Measurements from ENCODE around the gene APC.
"Not testable (repeated sequence)": the region's sequence is repeated elsewhere in the genome, so short reads cannot be mapped to it uniquely, and the experiment has no call there.

The APC gene

DNA sequence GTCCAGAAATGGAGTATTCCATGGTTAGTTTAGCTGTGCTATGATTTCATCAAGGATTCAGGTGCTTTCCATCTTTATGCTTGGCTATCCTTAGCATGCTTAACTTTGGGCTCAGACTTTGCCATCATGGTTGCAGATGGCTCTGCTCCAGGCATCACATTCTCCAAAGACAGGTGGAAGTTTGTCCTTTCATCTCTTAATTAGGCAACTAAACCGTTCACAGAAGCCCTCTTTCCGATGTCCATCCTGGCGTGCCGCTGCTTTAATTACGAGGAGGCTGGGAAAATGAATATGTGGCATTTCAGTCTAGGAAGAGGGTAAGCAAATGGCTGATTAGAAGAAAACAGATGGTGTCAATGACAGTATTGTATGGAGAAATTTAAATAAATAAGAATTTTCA is 24.5 kb upstream of the APC start:
- no peak for DNase-seq (ENCODE audit: low read depth in 1 of 2, low spot score in 1 of 2)

DNA sequence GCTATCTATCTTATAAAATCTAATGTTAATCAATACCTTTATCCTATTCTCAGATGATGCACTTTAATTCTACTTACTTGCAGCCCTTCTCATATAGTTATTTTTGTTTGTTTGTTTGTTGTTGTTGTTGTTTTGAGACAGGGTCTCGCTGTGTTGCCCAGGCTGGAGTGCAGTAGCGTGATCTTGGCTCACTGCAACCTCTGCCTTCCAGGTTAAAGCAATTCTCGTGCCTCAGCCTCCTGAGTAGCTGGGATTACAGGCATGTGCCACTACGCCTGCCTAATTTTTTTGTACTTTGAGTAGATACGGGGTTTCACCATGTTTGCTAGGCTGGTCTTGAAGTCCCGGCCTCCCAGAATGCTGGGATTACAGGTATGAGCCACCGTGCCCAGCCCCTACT is 20.8 kb upstream of the APC start:
- not testable (repeated sequence) for DNase-seq (ENCODE audit: low read depth in 1 of 2, low spot score in 1 of 2)

DNA sequence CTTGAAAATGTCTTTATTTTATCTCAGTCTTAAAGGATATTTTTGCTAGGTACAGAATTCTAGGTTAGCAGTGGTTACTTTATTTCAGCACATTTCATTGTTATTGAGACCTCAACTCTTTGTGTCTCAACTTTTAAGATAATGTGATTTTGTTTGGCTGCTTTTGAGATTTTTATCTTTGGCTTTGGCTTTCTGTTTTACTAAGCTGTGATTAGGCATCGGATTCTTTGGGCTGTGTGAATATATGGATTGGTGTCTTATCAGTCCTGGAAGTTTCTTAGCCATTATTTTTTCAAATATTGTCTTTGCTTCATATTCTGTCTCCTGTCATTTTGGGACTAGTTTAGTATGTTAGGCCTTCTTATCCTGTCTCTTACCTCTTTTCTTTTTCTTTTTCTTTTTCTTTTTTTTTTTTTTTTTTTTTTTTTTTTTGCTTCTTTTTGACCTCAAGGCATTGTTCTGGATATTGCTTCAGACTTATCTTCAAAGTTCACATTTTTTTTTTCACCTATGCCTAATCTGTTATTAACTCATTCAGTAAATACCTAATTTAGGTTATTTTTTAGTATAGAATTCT is 20.1 kb upstream of the APC start:
- DNase-seq (ENCODE audit: low read depth in 1 of 2, low spot score in 1 of 2) = no peak

DNA sequence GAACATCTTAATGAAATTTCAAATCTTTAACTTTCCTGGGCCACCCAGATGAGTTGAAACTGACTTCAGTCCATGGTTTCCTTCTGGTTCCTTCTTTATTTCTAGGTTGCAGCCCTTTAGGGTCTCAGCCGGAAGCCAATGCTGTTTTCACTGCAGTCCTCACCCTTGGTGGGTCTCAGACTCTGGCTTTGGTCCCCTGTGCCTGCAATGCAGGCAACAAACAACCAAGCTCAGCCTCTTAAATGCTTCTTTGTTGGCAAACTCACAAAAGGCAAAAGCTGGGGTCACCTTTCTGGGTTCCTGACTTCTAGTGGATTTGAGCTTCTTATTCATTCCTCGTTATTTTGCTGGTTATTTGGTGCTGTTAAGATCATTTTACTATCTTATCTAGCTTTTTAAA is 19.3 kb upstream of the APC start:
- no peak for DNase-seq (ENCODE audit: low read depth in 1 of 2, low spot score in 1 of 2)

DNA sequence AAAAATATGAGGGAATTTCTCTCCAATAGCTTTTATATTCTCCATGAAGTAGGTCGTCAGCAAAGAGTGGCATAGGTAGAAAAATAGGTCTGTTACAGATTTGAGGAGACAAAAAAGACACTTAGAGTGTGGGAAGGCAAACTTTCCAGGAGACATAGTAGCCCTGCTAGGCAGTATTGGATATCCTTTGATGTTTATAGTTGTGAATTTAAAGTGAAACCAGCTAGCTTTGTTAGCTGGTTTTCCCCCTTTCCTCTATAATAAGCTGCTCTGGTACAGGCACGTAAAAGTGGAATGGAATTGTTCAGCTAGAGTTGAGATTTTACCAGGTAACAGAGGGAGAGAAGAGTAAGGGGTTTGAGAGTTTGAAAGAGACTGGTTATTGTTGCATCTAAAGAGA is 17.1 kb upstream of the APC start:
- DNase-seq (ENCODE audit: low read depth in 1 of 2, low spot score in 1 of 2) = no peak

DNA sequence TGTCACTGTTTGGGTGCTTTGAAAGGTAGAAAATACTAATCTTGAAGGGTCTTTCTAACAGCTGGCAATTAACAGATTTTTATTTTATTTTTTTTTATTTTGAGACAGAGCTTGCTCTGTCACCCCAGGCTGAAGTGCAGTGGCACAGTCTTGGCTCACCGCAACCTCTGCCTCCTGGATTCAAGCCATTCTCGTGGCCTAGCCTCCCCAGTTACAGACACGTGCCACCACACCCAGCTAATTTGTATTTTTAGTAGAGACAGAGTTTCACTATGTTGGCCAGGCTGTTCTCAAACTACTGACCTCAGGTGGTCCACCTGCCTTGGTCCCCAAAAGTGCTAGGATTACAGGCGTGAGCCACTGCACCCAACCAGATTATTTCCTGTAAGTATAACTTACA is 12.8 kb upstream of the APC start:
- DNase-seq (ENCODE audit: low read depth in 1 of 2, low spot score in 1 of 2) = no peak

DNA sequence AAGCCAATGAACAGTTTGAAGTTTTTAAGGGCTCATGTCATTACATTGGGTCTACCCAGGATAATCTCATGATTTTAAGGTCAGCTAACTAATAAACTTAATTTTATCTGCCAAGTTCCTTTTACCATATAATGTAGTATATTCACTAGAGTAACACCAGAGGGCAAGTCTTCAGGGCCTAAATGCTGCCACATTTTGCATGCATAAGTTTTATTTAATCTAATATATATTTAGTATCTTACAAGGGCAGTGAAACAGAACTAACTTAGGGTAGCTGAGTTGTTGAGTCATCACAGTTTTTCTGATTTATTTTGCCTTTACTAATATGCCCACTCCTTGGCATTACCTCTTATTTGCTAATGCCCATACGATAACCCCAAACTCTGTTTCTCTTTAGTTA is 8.1 kb upstream of the APC start:
- DNase-seq (ENCODE audit: low read depth in 1 of 2, low spot score in 1 of 2) = no peak

DNA sequence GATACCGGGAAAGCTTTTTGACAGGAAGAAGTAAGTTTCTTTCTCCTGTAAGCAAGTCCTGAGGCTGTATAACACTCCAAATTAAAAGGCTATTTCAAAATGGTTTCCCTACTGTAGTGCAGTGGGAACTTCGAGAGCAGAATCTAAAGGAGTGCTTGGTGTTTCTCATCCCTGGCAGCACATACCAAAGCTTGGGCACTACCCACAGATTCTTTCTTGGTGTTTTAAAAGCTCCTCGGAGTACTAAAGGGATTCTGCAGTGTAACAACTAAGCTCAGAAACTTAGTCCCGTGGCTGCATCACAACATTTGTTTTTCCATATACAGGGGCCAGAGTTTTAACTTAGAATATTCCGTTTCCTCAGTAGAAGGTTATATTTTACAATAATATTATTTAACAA is 5.6 kb upstream of the APC start:
- DNase-seq (ENCODE audit: low read depth in 1 of 2, low spot score in 1 of 2) = no peak

DNA sequence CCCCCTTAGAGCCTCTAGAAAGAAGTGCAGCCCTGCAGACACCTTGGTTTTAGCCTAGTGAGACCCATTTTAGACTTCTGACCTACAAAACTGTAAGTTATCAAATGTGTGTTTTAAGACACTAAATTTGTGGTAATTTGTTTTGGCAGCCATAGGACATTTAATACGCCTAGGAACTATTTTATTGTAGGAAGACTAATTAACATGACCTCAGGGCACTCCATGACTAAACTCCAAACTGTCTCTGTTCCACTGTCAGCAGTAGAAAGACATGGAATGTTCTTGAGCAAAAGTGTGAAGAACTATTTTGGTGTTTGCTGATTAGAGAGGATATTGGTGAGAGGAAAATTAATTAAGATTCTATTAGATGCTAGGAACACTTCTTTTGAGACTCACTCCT is 4.1 kb upstream of the APC start:
- DNase-seq (ENCODE audit: low read depth in 1 of 2, low spot score in 1 of 2) = no peak

DNA sequence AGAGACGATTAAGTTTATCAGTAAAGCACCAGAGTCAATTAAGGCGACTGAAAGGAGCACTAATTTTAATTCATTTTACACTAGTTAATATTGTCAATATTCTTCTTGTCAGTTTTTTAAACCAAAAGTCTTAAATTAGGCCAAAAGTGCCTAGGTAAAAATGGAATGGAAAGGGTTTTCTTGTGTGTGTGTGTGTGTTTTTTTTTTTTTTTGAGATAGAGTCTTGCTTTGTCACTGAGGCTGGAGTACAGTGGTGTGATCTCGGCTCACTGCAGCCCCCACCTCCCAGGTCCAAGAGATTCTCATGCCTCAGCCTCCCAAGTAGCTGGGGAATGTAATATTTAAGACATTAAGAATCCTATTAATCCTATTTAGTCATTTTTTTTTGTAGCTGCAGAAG is 3.1 kb upstream of the APC start:
- no peak for DNase-seq (ENCODE audit: low read depth in 1 of 2, low spot score in 1 of 2)

DNA sequence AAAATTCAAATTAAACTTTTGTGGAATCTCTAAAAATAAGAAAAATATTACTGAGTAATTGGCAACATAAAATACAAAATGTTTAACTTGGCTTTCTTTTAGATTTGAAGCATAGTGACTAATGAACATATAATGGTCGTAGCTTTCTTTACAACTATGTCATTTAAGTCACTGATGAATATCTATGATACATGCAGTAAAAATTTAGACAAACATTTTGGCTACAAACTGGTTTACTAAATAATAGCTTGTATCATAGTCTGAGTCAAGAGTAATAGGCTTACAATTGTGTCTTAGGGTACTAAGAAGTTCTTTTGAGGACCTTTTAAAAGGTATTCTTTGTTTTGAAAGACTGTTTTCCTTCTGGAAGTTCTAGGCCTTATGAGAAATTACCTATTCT is 2.0 kb upstream of the APC start:
- no peak for DNase-seq (ENCODE audit: low read depth in 1 of 2, low spot score in 1 of 2)

DNA sequence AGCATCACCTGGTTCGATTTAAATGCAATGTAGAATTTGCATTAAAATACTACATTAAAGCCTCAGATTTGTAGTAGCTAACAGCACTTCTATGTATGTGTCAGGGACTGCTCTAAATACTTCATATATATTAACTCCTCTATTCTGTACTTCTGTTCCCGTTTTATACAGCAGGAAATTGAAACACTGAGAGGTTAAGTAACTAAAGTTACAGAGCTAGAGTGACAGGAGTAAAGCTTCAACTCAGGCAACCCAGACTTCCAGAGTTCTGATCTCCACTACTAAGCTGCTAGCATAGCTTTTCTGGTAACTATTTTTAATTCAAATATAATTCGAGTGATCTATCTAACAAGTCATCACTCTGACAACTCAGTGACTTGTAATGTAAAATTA is 619 bp upstream of the APC start:
- no peak for DNase-seq (ENCODE audit: low read depth in 1 of 2, low spot score in 1 of 2)

DNA sequence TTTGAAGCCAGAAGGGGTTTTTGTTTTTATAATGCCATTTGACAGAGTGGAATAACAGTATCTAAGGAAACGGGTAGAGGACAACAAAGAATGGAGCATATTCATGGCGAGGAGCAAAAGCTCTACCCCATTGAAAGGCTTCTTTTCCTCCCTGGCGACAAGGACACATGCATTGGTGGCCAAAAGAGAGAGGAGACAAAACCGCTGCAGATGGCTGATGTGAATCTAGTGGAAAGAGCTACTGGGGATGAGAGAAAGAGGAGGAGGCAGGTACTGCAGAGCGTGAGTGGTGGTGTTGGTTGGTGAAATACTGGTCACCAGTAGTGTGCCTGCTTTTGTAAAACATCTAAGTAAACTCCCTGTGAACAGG is 491 bp downstream of the APC start:
- no peak for DNase-seq (ENCODE audit: low read depth in 1 of 2, low spot score in 1 of 2)

DNA sequence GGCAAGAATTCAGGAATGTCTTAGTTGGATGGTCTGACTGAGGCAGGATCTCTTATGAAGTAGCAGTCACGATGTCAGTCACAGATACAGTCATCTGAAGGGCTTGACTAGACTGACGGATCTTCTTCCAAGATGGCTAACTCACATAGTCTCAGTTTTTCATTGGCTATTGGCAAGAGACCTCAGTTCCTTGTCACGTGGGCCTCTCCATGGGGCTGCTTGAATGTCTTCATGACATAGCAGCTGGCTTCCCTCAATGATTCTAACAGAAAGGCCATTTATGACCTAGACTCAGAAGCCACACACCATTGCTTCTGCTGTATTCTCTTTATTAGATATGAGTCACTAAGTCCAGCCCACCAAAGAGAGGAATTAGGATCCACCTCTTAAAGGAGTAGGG is 4.7 kb downstream of the APC start:
- no peak for DNase-seq (ENCODE audit: low read depth in 1 of 2, low spot score in 1 of 2)

DNA sequence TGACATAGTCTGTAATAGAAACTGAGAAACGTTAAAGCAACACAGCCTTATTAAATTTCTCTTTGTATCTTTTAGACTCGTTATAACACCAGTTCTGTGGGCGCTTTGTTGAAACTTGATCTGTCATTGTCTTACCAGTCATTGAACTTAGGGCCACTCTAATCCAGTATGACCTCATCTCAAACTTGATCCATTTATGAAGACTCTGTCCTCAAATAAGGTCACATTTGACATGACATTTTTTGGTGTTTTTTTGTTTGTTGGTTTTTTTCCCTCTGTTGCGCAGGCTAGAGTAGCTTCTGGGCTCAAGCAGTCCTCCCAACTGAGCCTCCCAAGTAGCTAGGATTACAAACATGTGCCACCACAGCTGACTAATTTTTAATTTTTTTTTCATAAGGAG is 5.9 kb downstream of the APC start:
- DNase-seq (ENCODE audit: low read depth in 1 of 2, low spot score in 1 of 2) = no peak

DNA sequence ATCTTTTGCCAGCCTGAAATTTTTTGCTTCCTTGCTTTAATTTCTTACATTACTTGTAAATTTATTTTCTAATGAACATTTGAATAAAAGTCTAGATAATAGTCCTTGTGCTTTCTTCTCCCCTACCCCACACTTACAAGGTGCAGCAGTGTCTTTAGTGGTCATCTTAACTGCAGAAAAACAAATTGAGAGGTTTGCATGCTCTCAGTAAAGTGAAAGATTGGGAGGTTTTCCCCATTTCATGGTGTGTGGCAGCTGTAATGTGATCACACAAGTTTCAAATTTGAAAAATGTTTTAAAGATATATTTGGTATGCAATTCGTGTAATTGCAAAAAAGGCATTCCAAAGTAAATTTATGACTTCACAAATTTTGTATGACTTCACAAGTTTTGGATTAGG is 14.7 kb downstream of the APC start:
- no peak for DNase-seq (ENCODE audit: low read depth in 1 of 2, low spot score in 1 of 2)

DNA sequence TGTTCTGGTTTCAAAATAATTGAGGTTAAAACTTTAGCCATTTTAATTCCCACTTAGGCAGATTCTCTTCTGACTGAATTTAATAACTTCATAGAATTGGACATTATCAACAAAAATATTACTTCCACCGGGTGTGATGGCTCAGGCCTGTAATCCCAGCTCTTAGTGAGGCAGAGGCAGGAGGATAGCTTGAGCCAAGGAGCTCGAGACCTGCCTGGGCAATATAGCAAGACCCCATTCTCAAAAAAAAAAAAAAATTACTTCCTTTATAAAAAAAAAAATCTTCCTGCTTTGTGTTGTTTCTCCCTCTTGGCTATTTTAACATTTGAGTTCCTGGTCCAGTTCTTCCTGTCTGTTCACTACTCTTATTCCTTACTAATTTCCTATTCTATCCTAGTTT is 18.0 kb downstream of the APC start:
- no peak for DNase-seq (ENCODE audit: low read depth in 1 of 2, low spot score in 1 of 2)

DNA sequence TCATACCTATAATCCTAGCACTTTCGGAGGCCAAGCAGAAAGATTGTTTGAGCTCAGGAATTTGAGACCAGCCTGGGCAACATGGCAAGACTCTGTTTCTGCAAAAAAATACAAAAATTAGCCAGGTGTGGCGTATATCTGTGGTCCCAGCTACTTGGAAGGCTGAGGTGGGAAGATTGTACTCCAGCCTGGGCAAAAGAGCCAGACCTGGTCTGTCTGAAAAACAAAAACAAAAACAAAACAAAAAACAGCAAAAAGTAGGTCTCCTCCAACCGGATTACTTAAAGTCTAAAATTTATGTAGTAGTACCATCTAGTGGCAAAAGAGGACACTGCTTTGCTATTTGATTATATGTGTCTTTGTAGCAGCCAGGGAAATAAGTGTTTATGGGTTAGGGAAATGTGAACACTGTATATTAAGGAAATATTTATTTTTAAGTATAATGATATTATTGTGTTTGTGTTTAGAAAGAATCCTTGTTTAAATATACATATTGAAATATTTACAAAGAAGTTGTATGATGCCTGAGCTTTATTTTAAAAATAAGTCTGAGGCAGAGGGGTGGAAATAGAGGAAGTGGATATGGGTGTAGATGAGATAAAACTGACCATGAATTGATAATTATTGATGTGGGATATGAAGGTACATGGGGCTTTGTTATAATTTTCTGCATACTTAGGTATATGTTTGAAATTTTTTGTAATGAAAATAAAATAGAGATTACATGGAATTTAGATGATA is 20.0 kb downstream of the APC start:
- DNase-seq (ENCODE audit: low read depth in 1 of 2, low spot score in 1 of 2) = no peak

DNA sequence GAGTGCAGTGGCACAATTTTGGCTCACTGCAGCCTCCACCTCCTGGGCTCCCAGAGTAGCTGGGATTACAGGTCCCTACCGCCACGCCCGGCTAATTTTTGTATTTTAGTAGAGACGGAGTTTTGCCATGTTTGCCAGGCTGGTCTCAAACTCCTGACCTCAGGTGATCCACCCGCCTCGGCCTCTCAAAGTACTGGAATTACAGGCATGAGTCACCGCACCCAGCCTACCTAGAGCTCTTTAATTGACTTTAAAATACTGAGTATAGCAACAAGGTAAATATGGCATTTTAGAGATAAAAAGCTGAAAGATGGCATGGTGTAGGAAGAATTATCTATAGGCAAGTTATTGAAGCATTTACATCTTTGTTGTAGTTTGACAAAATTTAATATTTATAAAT is 21.0 kb downstream of the APC start:
- DNase-seq (ENCODE audit: low read depth in 1 of 2, low spot score in 1 of 2) = no peak

DNA sequence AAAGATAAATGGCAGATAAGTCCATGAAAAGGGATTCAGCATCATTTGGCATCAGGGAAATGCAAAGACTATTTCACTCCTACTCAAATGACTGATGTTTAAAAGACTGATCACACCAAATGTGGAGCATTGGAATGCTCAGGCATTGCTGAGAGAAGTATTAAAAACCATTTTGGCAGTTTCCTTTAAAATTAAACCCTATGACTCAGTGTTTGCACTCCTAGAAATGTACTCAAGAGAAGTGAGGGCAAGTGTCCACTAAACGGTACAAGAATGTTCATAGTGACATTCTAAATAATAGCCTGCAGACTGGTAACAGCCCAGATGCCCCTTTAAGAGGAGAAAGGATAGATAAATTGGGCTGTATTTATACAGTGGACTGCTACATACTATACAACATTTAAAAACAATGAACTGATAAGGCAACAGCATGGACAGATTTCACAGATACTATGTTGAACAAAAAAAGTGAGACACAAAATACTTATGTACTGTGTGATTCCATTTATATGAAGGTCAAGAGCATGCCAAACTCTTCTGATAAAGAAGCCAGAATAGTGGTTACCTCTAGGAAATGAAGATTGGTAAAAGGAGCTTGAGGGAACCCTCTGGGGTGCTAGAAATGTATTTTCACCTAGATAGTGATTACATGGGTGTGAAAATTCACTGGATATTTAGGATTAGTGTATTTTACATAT is 24.6 kb downstream of the APC start:
- DNase-seq (ENCODE audit: low read depth in 1 of 2, low spot score in 1 of 2) = no peak

DNA sequence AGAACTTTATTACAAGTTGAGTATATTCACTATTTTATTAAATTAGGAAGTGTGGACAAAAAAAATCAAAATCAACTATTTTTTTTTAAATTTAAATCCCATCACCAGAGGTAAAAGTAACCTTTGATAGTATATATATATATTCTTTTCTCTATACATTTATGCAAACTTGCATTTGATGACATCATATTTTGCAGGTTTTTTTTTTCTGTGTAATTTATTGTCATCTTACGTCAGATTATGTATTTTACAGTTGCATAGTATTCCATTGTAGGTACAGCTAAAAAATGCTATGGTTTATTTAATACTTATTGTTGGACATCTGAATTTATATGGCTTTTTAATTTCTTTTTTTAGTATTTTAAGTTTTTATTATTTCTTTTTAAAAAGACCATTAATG is 25.5 kb downstream of the APC start:
- DNase-seq (ENCODE audit: low read depth in 1 of 2, low spot score in 1 of 2) = no peak

DNA sequence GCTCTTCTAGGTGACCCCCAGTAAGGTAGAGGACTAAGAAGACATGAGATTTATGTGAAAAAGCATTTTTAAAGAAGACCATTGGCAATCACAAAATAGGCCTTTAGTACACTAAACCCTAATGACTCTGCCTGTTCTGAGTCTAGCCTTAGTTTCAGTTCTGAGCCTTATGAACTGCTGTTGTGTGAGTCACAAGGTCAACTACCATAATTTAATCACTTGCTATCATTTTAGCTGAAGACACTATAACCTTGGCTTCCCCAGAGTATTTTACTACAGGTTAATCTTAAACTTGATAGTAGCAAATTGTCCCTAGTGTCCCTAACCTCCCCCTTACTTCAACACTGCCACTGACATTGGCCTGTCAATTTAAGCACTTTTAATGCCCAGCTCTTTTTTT is 34.4 kb downstream of the APC start:
- DNase-seq (ENCODE audit: low read depth in 1 of 2, low spot score in 1 of 2) = no peak

DNA sequence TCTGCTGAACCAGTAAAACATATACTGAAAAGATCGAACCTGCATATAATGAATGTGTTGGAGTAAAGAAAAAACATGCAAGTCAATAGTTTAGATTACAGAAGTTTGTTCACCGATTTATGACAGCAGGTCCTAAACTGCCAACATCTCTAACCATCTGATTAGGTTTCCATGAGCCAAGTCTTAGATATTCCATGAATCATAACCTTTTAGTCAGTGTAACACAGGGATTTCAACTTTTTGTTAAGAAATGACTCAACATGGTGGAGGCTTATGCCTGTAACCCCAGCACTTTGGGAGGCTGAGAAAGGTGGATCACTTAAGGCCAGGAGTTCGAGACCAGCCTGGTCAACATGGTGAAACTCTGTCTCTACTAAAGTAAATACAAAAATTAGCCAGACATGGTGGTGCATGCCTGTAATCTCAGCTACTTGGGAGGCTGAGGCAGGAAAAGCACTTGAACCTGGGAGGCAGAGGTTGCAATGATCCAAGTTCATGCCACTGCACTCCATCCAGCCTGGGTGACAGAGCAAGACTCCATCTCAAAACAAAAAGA is 38.7 kb downstream of the APC start:
- DNase-seq (ENCODE audit: low read depth in 1 of 2, low spot score in 1 of 2) = no peak
